ENCODE data around the gene HDAC6.

DNA sequence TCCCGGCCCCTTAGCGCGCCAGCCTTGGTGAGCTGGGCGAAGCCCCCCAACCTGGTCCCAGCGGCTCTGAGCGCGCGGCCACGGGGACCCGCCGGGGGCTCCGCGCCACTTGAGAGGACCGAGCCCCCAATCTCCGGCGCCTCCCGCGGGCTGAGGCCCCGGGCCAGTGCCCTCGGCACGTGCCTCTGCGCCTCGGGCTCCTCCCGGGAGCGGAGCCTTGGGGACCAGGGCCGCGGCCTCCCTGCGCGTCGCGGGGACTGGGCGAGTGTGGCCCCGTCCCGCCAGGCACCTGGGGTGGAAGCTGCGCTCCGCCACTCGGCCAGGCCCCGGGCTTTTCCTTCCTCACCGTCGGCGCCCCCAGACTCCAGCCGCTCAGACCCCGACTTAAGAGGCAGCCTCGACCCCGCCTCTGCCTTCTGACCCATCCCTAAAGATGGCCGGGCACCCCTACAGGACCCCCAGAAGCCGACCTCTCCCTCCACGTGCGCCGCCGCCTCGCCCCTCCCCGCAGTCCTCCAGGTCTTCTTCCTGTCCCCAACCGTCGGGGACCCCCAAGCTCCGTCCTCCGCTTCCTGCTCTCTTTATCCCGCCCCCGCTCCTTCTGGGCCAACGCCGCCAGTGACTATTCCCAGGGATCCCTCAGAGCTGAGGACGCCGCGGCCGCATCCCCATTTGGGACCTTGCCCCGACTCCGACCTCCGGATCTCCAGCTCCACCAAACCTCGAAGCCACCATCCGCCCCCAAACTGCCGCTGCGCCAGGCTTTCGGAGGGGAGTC, 25.2 kb downstream of the HDAC6 start:
- TF ChIP-seq, protein P1, sequence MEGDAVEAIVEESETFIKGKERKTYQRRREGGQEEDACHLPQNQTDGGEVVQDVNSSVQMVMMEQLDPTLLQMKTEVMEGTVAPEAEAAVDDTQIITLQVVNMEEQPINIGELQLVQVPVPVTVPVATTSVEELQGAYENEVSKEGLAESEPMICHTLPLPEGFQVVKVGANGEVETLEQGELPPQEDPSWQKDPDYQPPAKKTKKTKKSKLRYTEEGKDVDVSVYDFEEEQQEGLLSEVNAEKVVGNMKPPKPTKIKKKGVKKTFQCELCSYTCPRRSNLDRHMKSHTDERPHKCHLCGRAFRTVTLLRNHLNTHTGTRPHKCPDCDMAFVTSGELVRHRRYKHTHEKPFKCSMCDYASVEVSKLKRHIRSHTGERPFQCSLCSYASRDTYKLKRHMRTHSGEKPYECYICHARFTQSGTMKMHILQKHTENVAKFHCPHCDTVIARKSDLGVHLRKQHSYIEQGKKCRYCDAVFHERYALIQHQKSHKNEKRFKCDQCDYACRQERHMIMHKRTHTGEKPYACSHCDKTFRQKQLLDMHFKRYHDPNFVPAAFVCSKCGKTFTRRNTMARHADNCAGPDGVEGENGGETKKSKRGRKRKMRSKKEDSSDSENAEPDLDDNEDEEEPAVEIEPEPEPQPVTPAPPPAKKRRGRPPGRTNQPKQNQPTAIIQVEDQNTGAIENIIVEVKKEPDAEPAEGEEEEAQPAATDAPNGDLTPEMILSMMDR (IDR thresholded peaks at IDR 0.05): no peak
- TF ChIP-seq POLR2A (IDR thresholded peaks at IDR 0.05) (no peak), POLR2AphosphoS5 (IDR thresholded peaks at IDR 0.05) (no peak)

Data from transverse colon (tissue), 4 donors.